ENCODE measurements around the gene OR2T8.
"Not testable (repeated sequence)": the region's sequence is repeated elsewhere in the genome, so short reads cannot be mapped to it uniquely, and the experiment has no call there.

OR2T8 gene

GRCh38 chr1:247913786-247914185 lies 6.3 kb upstream of the OR2T8 start:
- 14 to 46% methylated on average over 1 to 2 of the region's 2 CpGs for WGBS, 2 experiments (ENCODE audit: insufficient coverage in 2 of 2)
- no peaks in the 10 kb centered on the region for H3K4me1 ChIP-seq (ENCODE audit: control insufficient read depth, insufficient read depth, low read length, poor library complexity, severe bottlenecking)
- peaks cover 44% of the 10 kb centered on the region for H3K9me3 ChIP-seq (ENCODE audit: control insufficient read depth, low read length)
- H3K27ac ChIP-seq (ENCODE audit: low read depth, low read length, severe bottlenecking): no peak overlapping the region
- H3K4me3 ChIP-seq (ENCODE audit: extremely low read depth, insufficient read depth, low read length, poor library complexity, severe bottlenecking): no peak overlapping the region
- no peaks in the 10 kb centered on the region for H3K36me3 ChIP-seq (ENCODE audit: control insufficient read depth, insufficient read depth, low read length)

GRCh38 chr1:247914941-247915662 lies 5.0 kb upstream of the OR2T8 start:
- Histone ChIP-seq H3K36me3 (ENCODE audit: control insufficient read depth, insufficient read depth, low read length) (no peaks in the 10 kb centered on the region), H3K9me3 (ENCODE audit: control insufficient read depth, low read length) (peaks cover 41% of the 10 kb centered on the region), H3K4me1 (ENCODE audit: control insufficient read depth, insufficient read depth, low read length, poor library complexity, severe bottlenecking) (no peaks in the 10 kb centered on the region), H3K27ac (ENCODE audit: low read depth, low read length, severe bottlenecking) (no peak overlapping the region), H3K4me3 (ENCODE audit: extremely low read depth, insufficient read depth, low read length, poor library complexity, severe bottlenecking) (no peak overlapping the region)
- 53 to 87% methylated on average over 2 to 4 of the region's 4 CpGs for WGBS, 2 experiments (ENCODE audit: insufficient coverage in 2 of 2)

GRCh38 chr1:247923941-247924340 lies 3.9 kb downstream of the OR2T8 start:
- Histone ChIP-seq H3K27ac (ENCODE audit: low read depth, low read length, severe bottlenecking) (no peak overlapping the region), H3K9me3 (ENCODE audit: control insufficient read depth, low read length) (peaks cover 31% of the 10 kb centered on the region), H3K4me3 (ENCODE audit: extremely low read depth, insufficient read depth, low read length, poor library complexity, severe bottlenecking) (no peak overlapping the region), H3K4me1 (ENCODE audit: control insufficient read depth, insufficient read depth, low read length, poor library complexity, severe bottlenecking) (no peaks in the 10 kb centered on the region), H3K36me3 (ENCODE audit: control insufficient read depth, insufficient read depth, low read length) (no peaks in the 10 kb centered on the region)
- WGBS, 2 experiments (ENCODE audit: insufficient coverage in 2 of 2): 20% methylated on average over 1 of the region's 3 CpGs; no CpG with 5 or more reads in 1 of the 2 experiments

GRCh38 chr1:247924868-247925267 lies 4.8 kb downstream of the OR2T8 start, which contains the start of gene OR2AJ1:
Gene OR2AJ1 (plus strand): TSS chr1:247924889. CDS start chr1:247933769, 8,880 bp downstream.
- Histone ChIP-seq H3K36me3 (ENCODE audit: control insufficient read depth, insufficient read depth, low read length) (no peaks in the 10 kb centered on the region), H3K4me3 (ENCODE audit: extremely low read depth, insufficient read depth, low read length, poor library complexity, severe bottlenecking) (no peak within 1 kb of the TSS), H3K27ac (ENCODE audit: low read depth, low read length, severe bottlenecking) (no peak within 1 kb of the TSS), H3K4me1 (ENCODE audit: control insufficient read depth, insufficient read depth, low read length, poor library complexity, severe bottlenecking) (no peaks in the 10 kb centered on the region), H3K9me3 (ENCODE audit: control insufficient read depth, low read length) (peaks cover 33% of the 10 kb centered on the region)
- 73 to 90% methylated on average over 4 to 5 of the region's 9 CpGs for WGBS, 2 experiments (ENCODE audit: insufficient coverage in 2 of 2)

- H3K27ac ChIP-seq (ENCODE audit: low read depth, low read length, severe bottlenecking): no peak overlapping the region
- H3K36me3 ChIP-seq (ENCODE audit: control insufficient read depth, insufficient read depth, low read length): no peaks in the 10 kb centered on the region
- 84 to 90% methylated on average over 8 of the region's 8 CpGs for WGBS, 2 experiments (ENCODE audit: insufficient coverage in 2 of 2)
- peaks cover 42% of the 10 kb centered on the region for H3K9me3 ChIP-seq (ENCODE audit: control insufficient read depth, low read length)
- H3K4me1 ChIP-seq (ENCODE audit: control insufficient read depth, insufficient read depth, low read length, poor library complexity, severe bottlenecking): no peaks in the 10 kb centered on the region
- H3K4me3 ChIP-seq (ENCODE audit: extremely low read depth, insufficient read depth, low read length, poor library complexity, severe bottlenecking): no peak overlapping the region
These were observed 13.9 kb downstream of the OR2T8 start for GRCh38 chr1:247933989-247934388.

GRCh38 chr1:247935781-247936180 lies 15.7 kb downstream of the OR2T8 start:
- H3K4me1 ChIP-seq (ENCODE audit: control insufficient read depth, insufficient read depth, low read length, poor library complexity, severe bottlenecking): no peaks in the 10 kb centered on the region
- H3K9me3 ChIP-seq (ENCODE audit: control insufficient read depth, low read length): peaks cover 44% of the 10 kb centered on the region
- H3K36me3 ChIP-seq (ENCODE audit: control insufficient read depth, insufficient read depth, low read length): no peaks in the 10 kb centered on the region
- H3K4me3 ChIP-seq (ENCODE audit: extremely low read depth, insufficient read depth, low read length, poor library complexity, severe bottlenecking): no peak overlapping the region
- no peak overlapping the region for H3K27ac ChIP-seq (ENCODE audit: low read depth, low read length, severe bottlenecking)
- WGBS, 2 experiments (ENCODE audit: insufficient coverage in 2 of 2): 85 to 87% methylated on average over 7 to 8 of the region's 9 CpGs

GRCh38 chr1:247936415-247936814 lies 16.4 kb downstream of the OR2T8 start:
- H3K27ac ChIP-seq (ENCODE audit: low read depth, low read length, severe bottlenecking): no peak overlapping the region
- H3K4me1 ChIP-seq (ENCODE audit: control insufficient read depth, insufficient read depth, low read length, poor library complexity, severe bottlenecking): no peaks in the 10 kb centered on the region
- no peak overlapping the region for H3K4me3 ChIP-seq (ENCODE audit: extremely low read depth, insufficient read depth, low read length, poor library complexity, severe bottlenecking)
- 88% methylated on average over 17 to 18 of the region's 18 CpGs for WGBS, 2 experiments (ENCODE audit: insufficient coverage in 2 of 2)
- H3K36me3 ChIP-seq (ENCODE audit: control insufficient read depth, insufficient read depth, low read length): no peaks in the 10 kb centered on the region
- peaks cover 40% of the 10 kb centered on the region for H3K9me3 ChIP-seq (ENCODE audit: control insufficient read depth, low read length)

- H3K4me3 ChIP-seq (ENCODE audit: extremely low read depth, insufficient read depth, low read length, poor library complexity, severe bottlenecking): peak overlapping the region; percentile 3
- not testable (repeated sequence) for H3K4me1 ChIP-seq (ENCODE audit: control insufficient read depth, insufficient read depth, low read length, poor library complexity, severe bottlenecking); H3K36me3 ChIP-seq (ENCODE audit: control insufficient read depth, insufficient read depth, low read length); H3K27ac ChIP-seq (ENCODE audit: low read depth, low read length, severe bottlenecking)
- 56 to 57% methylated on average over 38 to 40 of the region's 44 CpGs for WGBS, 2 experiments (ENCODE audit: insufficient coverage in 2 of 2)
- peaks cover 37% of the 10 kb centered on the region for H3K9me3 ChIP-seq (ENCODE audit: control insufficient read depth, low read length)
These were observed 17.1 kb downstream of the OR2T8 start for GRCh38 chr1:247936965-247937734.

GRCh38 chr1:247942624-247943023 lies 22.6 kb downstream of the OR2T8 start:
- H3K36me3 ChIP-seq (ENCODE audit: control insufficient read depth, insufficient read depth, low read length): no peaks in the 10 kb centered on the region
- H3K4me3 ChIP-seq (ENCODE audit: extremely low read depth, insufficient read depth, low read length, poor library complexity, severe bottlenecking): no peak overlapping the region
- no peaks in the 10 kb centered on the region for H3K4me1 ChIP-seq (ENCODE audit: control insufficient read depth, insufficient read depth, low read length, poor library complexity, severe bottlenecking)
- WGBS, 2 experiments (ENCODE audit: insufficient coverage in 2 of 2): 79 to 100% methylated on average over 2 to 3 of the region's 6 CpGs
- peaks cover 30% of the 10 kb centered on the region for H3K9me3 ChIP-seq (ENCODE audit: control insufficient read depth, low read length)
- no peak overlapping the region for H3K27ac ChIP-seq (ENCODE audit: low read depth, low read length, severe bottlenecking)

GRCh38 chr1:247948558-247948957 lies 28.5 kb downstream of the OR2T8 start, which contains the start of gene OR2L8:
Gene OR2L8 (plus strand): TSS chr1:247948858. CDS start chr1:247948858, 0 bp downstream.
- Histone ChIP-seq H3K4me3 (ENCODE audit: extremely low read depth, insufficient read depth, low read length, poor library complexity, severe bottlenecking) (no peak within 1 kb of the TSS), H3K36me3 (ENCODE audit: control insufficient read depth, insufficient read depth, low read length) (no peaks in the 10 kb centered on the region), H3K27ac (ENCODE audit: low read depth, low read length, severe bottlenecking) (no peak within 1 kb of the TSS), H3K4me1 (ENCODE audit: control insufficient read depth, insufficient read depth, low read length, poor library complexity, severe bottlenecking) (no peaks in the 10 kb centered on the region), H3K9me3 (ENCODE audit: control insufficient read depth, low read length) (peaks cover 45% of the 10 kb centered on the region)
- WGBS, 2 experiments (ENCODE audit: insufficient coverage in 2 of 2): 58 to 60% methylated on average over 2 to 3 of the region's 3 CpGs

GRCh38 chr1:247953408-247953807 lies 33.4 kb downstream of the OR2T8 start:
- Histone ChIP-seq H3K9me3 (ENCODE audit: control insufficient read depth, low read length) (peaks cover 23% of the 10 kb centered on the region), H3K4me3 (ENCODE audit: extremely low read depth, insufficient read depth, low read length, poor library complexity, severe bottlenecking) (no peak overlapping the region), H3K36me3 (ENCODE audit: control insufficient read depth, insufficient read depth, low read length) (no peaks in the 10 kb centered on the region), H3K4me1 (ENCODE audit: control insufficient read depth, insufficient read depth, low read length, poor library complexity, severe bottlenecking) (no peaks in the 10 kb centered on the region), H3K27ac (ENCODE audit: low read depth, low read length, severe bottlenecking) (no peak overlapping the region)
- no CpG with 5 or more reads among the region's 1 CpG for WGBS, 2 experiments (ENCODE audit: insufficient coverage in 2 of 2)

Data from mesodermal cell (in vitro differentiated cells).